Smooth muscle cell (in vitro differentiated cells): ENCODE data around the gene ARHGAP4. TPM values are rescaled to one million over a fixed set of nuclear protein-coding genes. Genes with fewer than 3 reads are reported as not detected.

Experiments used
- DNase-seq: peaks from one replicate; lab custom pipeline; 2025; ENCODE audit not compliant: unreplicated experiment; lab: John Stamatoyannopoulos, UW
- H2AFZ ChIP-seq: fragments of 200-600 bp; sonication (generic); 2 replicates; pipeline ENCODE4 v1.6.0; 2016; ENCODE audit warnings: antibody characterized with exemption, low read depth, mild to moderate bottlenecking
- H3F3A ChIP-seq: fragments of 200-600 bp; sonication (generic); 2 replicates; pipeline ENCODE4 v1.6.0; 2017; ENCODE audit warnings: antibody characterized with exemption, low read depth
- H3K27ac ChIP-seq: fragments of 200-600 bp; sonication (generic); 2 replicates; pipeline ENCODE4 v1.5.1; 2016; ENCODE audit warnings: low read depth, mild to moderate bottlenecking
- H3K27me3 ChIP-seq: fragments of 200-600 bp; sonication (generic); 2 replicates; pipeline ENCODE4 v1.6.1; 2016; ENCODE audit warnings: low read depth, mild to moderate bottlenecking
- H3K36me3 ChIP-seq: fragments of 200-600 bp; sonication (generic); 2 replicates; pipeline ENCODE4 v1.5.1; 2016; ENCODE audit warnings: low read depth
- H3K4me1 ChIP-seq: fragments of 200-600 bp; sonication (generic); 2 replicates; pipeline ENCODE4 v1.5.1; 2016; ENCODE audit warnings: low read depth
- H3K4me2 ChIP-seq: fragments of 200-600 bp; sonication (generic); 2 replicates; pipeline ENCODE4 v1.6.0; 2016; ENCODE audit warnings: mild to moderate bottlenecking
- H3K4me3 ChIP-seq: fragments of 200-600 bp; sonication (generic); 2 replicates; pipeline ENCODE4 v1.5.1; 2016; ENCODE audit warnings: mild to moderate bottlenecking
- H3K79me2 ChIP-seq: fragments of 200-600 bp; sonication (generic); 2 replicates; pipeline ENCODE4 v1.6.0; 2016; ENCODE audit warnings: low read depth, mild to moderate bottlenecking
- H3K9ac ChIP-seq: fragments of 200-600 bp; sonication (generic); 2 replicates; pipeline ENCODE4 v1.6.0; 2016; ENCODE audit warnings: low read depth
- H3K9me3 ChIP-seq: fragments of 200-600 bp; sonication (generic); replicated peaks from 2 replicates; pipeline ENCODE4 v1.5.1; 2016; ENCODE audit warnings: low read depth
- H4K20me1 ChIP-seq: fragments of 200-600 bp; sonication (generic); 2 replicates; pipeline ENCODE4 v1.6.0; 2016; ENCODE audit warnings: low read depth
- CTCF ChIP-seq: fragments of 200-600 bp; sonication (generic); IDR thresholded peaks from 2 replicates; pipeline ENCODE4 v1.5.1; 2017; ENCODE audit warnings: borderline replicate concordance, mild to moderate bottlenecking, antibody characterized with exemption; ENCODE audit not compliant: insufficient read depth, poor library complexity, severe bottlenecking
- WGBS: methylation state at CpG from one replicate; pipeline ENCODE4 v1.1.7; 2016; ENCODE audit warnings: low lambda C conversion rate; 5-methylcytosine and 5-hydroxymethylcytosine counted together
- polyA plus RNA-seq: library from polyadenylated mRNA; unstranded; fragments of >200 nt; fragmentation: Nextera tagmentation; extraction: Ambion mirVana; gene quantifications from 2 replicates; pipeline ENCODE4 v1.2.1, GENCODE V29; 2016
- total RNA-seq: library from RNA; depleted of rRNA; stranded (reverse); fragments of >200 nt; gene quantifications from 2 replicates; pipeline ENCODE4 v1.2.3, GENCODE V29; 2014

Gene ARHGAP4
- total and polyA plus RNA-seq, 2 experiments from 2014 or later: 7.6 to 11.5 TPM

- no peak for TF ChIP-seq CTCF
- H3F3A ChIP-seq: no peaks in the 10 kb centered on the region
- H3K4me1 ChIP-seq: peaks cover 15% of the 10 kb centered on the region
- H2AFZ ChIP-seq: no peak overlapping the region
- H4K20me1 ChIP-seq: peaks cover 19% of the 10 kb centered on the region
- H3K27ac ChIP-seq: no peak overlapping the region
- no peaks in the 10 kb centered on the region for H3K9me3 ChIP-seq
- no peaks in the 10 kb centered on the region for H3K36me3 ChIP-seq
- WGBS: 62% methylated on average over 7 of the region's 7 CpGs
- no peak for DNase-seq
- no peak overlapping the region for H3K4me3 ChIP-seq
- H3K4me2 ChIP-seq: peak overlapping the region; percentile 48
- no peaks in the 10 kb centered on the region for H3K79me2 ChIP-seq
- no peaks in the 10 kb centered on the region for H3K27me3 ChIP-seq
- H3K9ac ChIP-seq: no peak overlapping the region
These were observed 43.5 kb downstream of the ARHGAP4 start for GRCh38 chrX:153882557-153882956.

- no peaks in the 10 kb centered on the region for H3K27me3 ChIP-seq
- 35% methylated on average over 8 of the region's 8 CpGs for WGBS
- no peak overlapping the region for H3K4me3 ChIP-seq
- no peak for TF ChIP-seq CTCF
- H3K9me3 ChIP-seq: no peaks in the 10 kb centered on the region
- H4K20me1 ChIP-seq: peaks cover 23% of the 10 kb centered on the region
- H3K36me3 ChIP-seq: no peaks in the 10 kb centered on the region
- H3K4me1 ChIP-seq: peaks cover 15% of the 10 kb centered on the region
- H3K27ac ChIP-seq: peak overlapping the region; percentile 66
- peak; percentile 25 for DNase-seq
- no peaks in the 10 kb centered on the region for H3F3A ChIP-seq
- H2AFZ ChIP-seq: no peak overlapping the region
- peak overlapping the region; percentile 48 for H3K4me2 ChIP-seq
- H3K79me2 ChIP-seq: no peaks in the 10 kb centered on the region
- no peak overlapping the region for H3K9ac ChIP-seq
These were observed 44.0 kb downstream of the ARHGAP4 start for GRCh38 chrX:153882086-153882498.

GRCh38 chrX:153881281-153881680, 44.8 kb downstream of the ARHGAP4 start:
- Histone ChIP-seq H3F3A (no peaks in the 10 kb centered on the region), H2AFZ (no peak overlapping the region), H3K36me3 (no peaks in the 10 kb centered on the region), H3K4me1 (peaks cover 15% of the 10 kb centered on the region), H3K27ac (no peak overlapping the region), H3K79me2 (no peaks in the 10 kb centered on the region), H3K9ac (no peak overlapping the region), H3K4me2 (no peak overlapping the region), H3K4me3 (no peak overlapping the region), H4K20me1 (peaks cover 30% of the 10 kb centered on the region), H3K9me3 (no peaks in the 10 kb centered on the region), H3K27me3 (no peaks in the 10 kb centered on the region)
- TF ChIP-seq CTCF: no peak
- no peak for DNase-seq
- 79% methylated on average over 7 of the region's 7 CpGs for WGBS

GRCh38 chrX:153880440-153880815, 45.6 kb downstream of the ARHGAP4 start:
- Histone ChIP-seq H3K4me3 (no peak overlapping the region), H3K27me3 (no peaks in the 10 kb centered on the region), H3K4me1 (peaks cover 14% of the 10 kb centered on the region), H3K4me2 (no peak overlapping the region), H3F3A (no peaks in the 10 kb centered on the region), H4K20me1 (peaks cover 38% of the 10 kb centered on the region), H3K27ac (no peak overlapping the region), H3K36me3 (no peaks in the 10 kb centered on the region), H3K79me2 (no peaks in the 10 kb centered on the region), H3K9me3 (no peaks in the 10 kb centered on the region), H2AFZ (no peak overlapping the region), H3K9ac (no peak overlapping the region)
- WGBS: 47% methylated on average over 6 of the region's 6 CpGs
- TF ChIP-seq CTCF: no peak
- DNase-seq: no peak
